Pancreas (tissue), 10 donors: ENCODE data around the gene ZNF416. TPM values are rescaled to one million over a fixed set of nuclear protein-coding genes. Genes with fewer than 3 reads are reported as not detected.
A peak's percentile ranks its signal among the peaks of the same experiment; 100 is the strongest.

Source experiments
- ATAC-seq, 4 donors: fragments of 200-7000 bp; cut with Tn5 transposase; one replicate each; pipeline versions ENCODE4 v1.8.0 to v1.9.1; 2020; ENCODE audit warnings: mild to moderate bottlenecking in 4 of 4, moderate library complexity in 4 of 4
- DNase-seq, 6 donors: peaks; one replicate each; pipeline ENCODE4 v3.0.0-alpha.2; 2020
- FAIRE-seq: peaks from 2 replicates; lab custom pipeline; 2012; peaks lifted over from hg19 to GRCh38; lab: Jason Lieb, UNC
- H3K27ac ChIP-seq, 4 donors: fragments of 200-600 bp; sonication (generic); 1 replicate in 3 of 4; 2 replicates in 1 of 4; pipeline versions ENCODE4 v1.5.0 to v1.8.0; 2020
- H3K27me3 ChIP-seq, 4 donors: fragments of 200-600 bp; one replicate each; pipeline ENCODE4 v1.8.0; 2021
- H3K36me3 ChIP-seq, 3 donors: fragments of 200-600 bp; sonication (generic) in 1 of 3; one replicate each; pipeline versions ENCODE4 v1.5.0 to v1.8.0; 2020 to 2021
- H3K4me1 ChIP-seq, 3 donors: fragments of 200-600 bp; one replicate each; pipeline ENCODE4 v1.8.0; 2021
- H3K4me3 ChIP-seq, 4 donors: fragments of 200-600 bp; sonication (generic) in 2 of 4; one replicate each; pipeline versions ENCODE4 v1.5.0 to v1.8.0; 2020 to 2021
- H3K9me3 ChIP-seq, 4 donors: fragments of 200-600 bp; one replicate each; pipeline ENCODE4 v1.8.0; 2021
- WGBS, 2 donors: extraction: QIAGEN DNeasy Blood & Tissue Kit; methylation state at CpG; one replicate each; pipeline ENCODE4 v1.1.7; 2013; 5-methylcytosine and 5-hydroxymethylcytosine counted together
- intact Hi-C, 3 donors: fragments of 100-400 bp; cut with DNase I; formaldehyde crosslinking; loops; one replicate each; pipeline versions ENCODE4 v1.11.1 to v1.14.2; 2022
- polyA plus RNA-seq, 2 donors: library from polyadenylated mRNA; stranded (reverse); fragments of 200-250 nt; gene quantifications; one replicate each; pipeline ENCODE4 v1.2.3, GENCODE V29; 2013
- total RNA-seq, 6 donors: library from RNA; stranded (reverse); fragmentation: NEBNext Ultra II Directional in 4 of 6; extraction: Animal tissue kit (Norgen Biotek cat#: 25700) in 4 of 6; gene quantifications; one replicate each; pipeline versions ENCODE4 v1.2.1 to v1.2.4, GENCODE V29; 2021 to 2023
- TF ChIP-seq, protein P1 (sequence below), 4 donors: fragments of 200-600 bp; sonication (generic) in 3 of 4; IDR thresholded peaks; one replicate each; pipeline versions ENCODE4 v1.5.0 to v1.8.0; 2021; ENCODE audit warnings: antibody characterized with exemption in 4 of 4
- donor health status: healthy with polysubstance abuse.
- donor health status: DM: no; HTN: no; CAD: no; lungs with moderate emphysema.
- donor health status: DM: no; HTN: no; CAD: no.
- donor health status: control.
- donor health status: control.
- donor health status: Bipolar disorder and iron deficiency.
- donor health status: DM: yes; HTN: yes; CAD: no.
- donor health status: DM: no; HTN: no; CAD: no.
- donor health status: DM: no; HTN: no; CAD: no.
- donor health status: DM: yes; HTN: yes; CAD: no.

The ZNF416 gene
- total and polyA plus RNA-seq, 8 donors = 0.91 to 2.7 (median 1.8) TPM

DNA sequence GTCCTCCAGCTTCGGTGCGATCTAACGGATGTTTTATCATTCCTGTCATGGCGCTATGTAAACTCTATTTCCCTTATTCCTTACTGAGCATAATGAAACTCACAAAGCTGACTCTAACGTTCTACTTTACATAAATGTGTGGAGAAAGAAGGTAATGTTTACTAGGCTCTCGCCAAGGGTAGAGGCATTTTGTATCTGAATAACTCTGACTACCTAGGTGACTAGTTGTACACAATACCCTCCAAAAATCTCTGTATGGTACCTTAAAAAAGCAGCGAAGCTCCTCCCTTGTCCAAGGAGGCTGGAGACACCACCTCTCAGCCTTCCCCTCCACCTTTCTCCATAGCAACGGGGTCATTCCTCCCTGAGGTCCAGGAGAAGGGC lies 20.7 kb upstream of the ZNF416 start:
- Histone ChIP-seq H3K9me3 (no peaks in the 10 kb centered on the region), H3K4me3 (peak overlapping the region in 3 of 4 donors; percentile 70 to 79 (median 74)), H3K27ac (no peak overlapping the region), H3K36me3 (no peaks in the 10 kb centered on the region), H3K4me1 (peaks cover 0 to 4% (median 0%) of the 10 kb centered on the region in 3 donors), H3K27me3 (no peaks in the 10 kb centered on the region)
- 54 to 55% methylated on average over 8 of the region's 8 CpGs for WGBS, 2 donors
- ATAC-seq (peak in 2 of 4 donors; percentile 19 to 31), DNase-seq (no peak), FAIRE-seq (no peak)
- intact Hi-C loops = no loop called here
- TF ChIP-seq, protein P1, sequence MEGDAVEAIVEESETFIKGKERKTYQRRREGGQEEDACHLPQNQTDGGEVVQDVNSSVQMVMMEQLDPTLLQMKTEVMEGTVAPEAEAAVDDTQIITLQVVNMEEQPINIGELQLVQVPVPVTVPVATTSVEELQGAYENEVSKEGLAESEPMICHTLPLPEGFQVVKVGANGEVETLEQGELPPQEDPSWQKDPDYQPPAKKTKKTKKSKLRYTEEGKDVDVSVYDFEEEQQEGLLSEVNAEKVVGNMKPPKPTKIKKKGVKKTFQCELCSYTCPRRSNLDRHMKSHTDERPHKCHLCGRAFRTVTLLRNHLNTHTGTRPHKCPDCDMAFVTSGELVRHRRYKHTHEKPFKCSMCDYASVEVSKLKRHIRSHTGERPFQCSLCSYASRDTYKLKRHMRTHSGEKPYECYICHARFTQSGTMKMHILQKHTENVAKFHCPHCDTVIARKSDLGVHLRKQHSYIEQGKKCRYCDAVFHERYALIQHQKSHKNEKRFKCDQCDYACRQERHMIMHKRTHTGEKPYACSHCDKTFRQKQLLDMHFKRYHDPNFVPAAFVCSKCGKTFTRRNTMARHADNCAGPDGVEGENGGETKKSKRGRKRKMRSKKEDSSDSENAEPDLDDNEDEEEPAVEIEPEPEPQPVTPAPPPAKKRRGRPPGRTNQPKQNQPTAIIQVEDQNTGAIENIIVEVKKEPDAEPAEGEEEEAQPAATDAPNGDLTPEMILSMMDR (IDR thresholded peaks at IDR 0.05) = no peak

DNA sequence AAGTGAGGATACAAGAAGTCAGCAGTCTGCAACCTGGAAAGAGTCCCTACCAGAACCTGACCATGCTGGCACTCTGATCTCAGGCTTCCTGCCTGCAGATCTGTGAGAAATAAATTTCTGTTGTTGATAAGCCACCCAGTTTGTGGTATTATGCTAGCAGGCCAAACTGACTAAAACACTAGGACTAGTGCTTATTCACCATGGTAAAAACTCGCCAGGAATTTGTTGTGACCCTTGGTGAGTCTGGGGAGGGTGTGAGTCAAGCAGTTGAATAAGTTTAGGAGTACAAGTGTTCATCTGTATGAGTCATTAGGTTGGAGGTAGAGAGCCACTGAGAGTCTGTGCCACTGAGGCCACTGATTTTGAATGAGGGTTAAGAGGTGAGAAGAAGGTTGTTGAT lies 8.8 kb upstream of the ZNF416 start:
- DNase-seq (no peak), ATAC-seq (no peak), FAIRE-seq (no peak)
- H3K27me3 ChIP-seq = no peaks in the 10 kb centered on the region
- intact Hi-C loops = no loop called here
- WGBS, 2 donors = 66 to 89% methylated on average over 1 of the region's 1 CpG
- H3K27ac ChIP-seq = no peak overlapping the region
- H3K9me3 ChIP-seq = no peaks in the 10 kb centered on the region
- TF ChIP-seq, protein P1 (IDR thresholded peaks at IDR 0.05) = no peak
- H3K4me3 ChIP-seq = no peak overlapping the region
- H3K36me3 ChIP-seq = peaks cover 4 to 20% (median 5%) of the 10 kb centered on the region in 3 donors
- H3K4me1 ChIP-seq = no peaks in the 10 kb centered on the region

GRCh38 chr19:57583521-57584416 lies 5.1 kb upstream of the ZNF416 start, which contains the start of gene ZIK1:
ZIK1 (plus strand) TSS chr19:57584145; CDS start chr19:57584357, 212 bp downstream.
- H3K27ac ChIP-seq = no peak within 1 kb of the TSS
- peaks cover 0 to 3% (median 0%) of the 10 kb centered on the region in 3 donors for H3K36me3 ChIP-seq
- peak; percentile 84 to 97 (median 96) for ATAC-seq
- no peak for FAIRE-seq
- H3K9me3 ChIP-seq = no peaks in the 10 kb centered on the region
- intact Hi-C loops = no loop called here
- no peaks in the 10 kb centered on the region for H3K27me3 ChIP-seq
- no peaks in the 10 kb centered on the region for H3K4me1 ChIP-seq
- peak within 1 kb of the TSS; percentile 32 to 61 (median 34) for H3K4me3 ChIP-seq
- whole genome bisulfite sequencing, 2 donors = 2% methylated on average over 63 to 76 of the region's 76 CpGs
- peak; percentile 66 to 87 (median 74) for DNase-seq
- TF ChIP-seq, protein P1 (IDR thresholded peaks at IDR 0.05) = no peak

DNA sequence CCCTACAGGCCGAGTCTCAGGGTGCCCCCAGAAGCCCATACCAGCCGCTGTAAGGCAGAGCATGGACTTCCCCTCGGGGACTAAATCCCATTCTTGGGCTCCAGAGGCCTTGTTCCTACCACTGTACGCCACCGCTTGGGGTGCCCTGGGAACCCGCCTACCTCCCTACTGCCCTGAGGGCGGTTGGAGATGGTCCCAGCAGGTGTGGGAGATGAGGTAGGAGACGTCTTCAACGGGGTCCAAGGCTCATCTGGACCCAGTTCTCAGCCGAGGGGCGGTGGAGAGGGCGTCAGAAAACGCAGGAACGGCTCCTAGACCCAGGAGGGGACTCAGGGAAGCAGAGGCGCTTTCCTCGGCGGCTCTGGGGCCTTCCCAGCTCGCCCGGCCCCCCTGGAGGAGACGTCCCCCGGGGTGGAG lies 4.4 kb upstream of the ZNF416 start:
- intact Hi-C loops = no loop called here
- Histone ChIP-seq H3K9me3 (no peaks in the 10 kb centered on the region), H3K4me3 (peak overlapping the region in 2 of 4 donors; percentile 34 to 61), H3K4me1 (peaks cover 0 to 2% (median 0%) of the 10 kb centered on the region in 3 donors), H3K27me3 (no peaks in the 10 kb centered on the region), H3K27ac (no peak overlapping the region), H3K36me3 (no peaks in the 10 kb centered on the region)
- ATAC-seq (no peak), FAIRE-seq (no peak), DNase-seq (peak in 1 of 6 donors; percentile 43)
- TF ChIP-seq, protein P1 (IDR thresholded peaks at IDR 0.05) = no peak
- WGBS, 2 donors = 27 to 29% methylated on average over 21 of the region's 21 CpGs
